ENCODE measurements around the gene ZNF777. TPM values are rescaled to one million over a fixed set of nuclear protein-coding genes. Genes with fewer than 3 reads are reported as not detected.

ZNF777 gene
- total RNA-seq, 1 experiment from 2014 or later = 15.6 TPM

DNA sequence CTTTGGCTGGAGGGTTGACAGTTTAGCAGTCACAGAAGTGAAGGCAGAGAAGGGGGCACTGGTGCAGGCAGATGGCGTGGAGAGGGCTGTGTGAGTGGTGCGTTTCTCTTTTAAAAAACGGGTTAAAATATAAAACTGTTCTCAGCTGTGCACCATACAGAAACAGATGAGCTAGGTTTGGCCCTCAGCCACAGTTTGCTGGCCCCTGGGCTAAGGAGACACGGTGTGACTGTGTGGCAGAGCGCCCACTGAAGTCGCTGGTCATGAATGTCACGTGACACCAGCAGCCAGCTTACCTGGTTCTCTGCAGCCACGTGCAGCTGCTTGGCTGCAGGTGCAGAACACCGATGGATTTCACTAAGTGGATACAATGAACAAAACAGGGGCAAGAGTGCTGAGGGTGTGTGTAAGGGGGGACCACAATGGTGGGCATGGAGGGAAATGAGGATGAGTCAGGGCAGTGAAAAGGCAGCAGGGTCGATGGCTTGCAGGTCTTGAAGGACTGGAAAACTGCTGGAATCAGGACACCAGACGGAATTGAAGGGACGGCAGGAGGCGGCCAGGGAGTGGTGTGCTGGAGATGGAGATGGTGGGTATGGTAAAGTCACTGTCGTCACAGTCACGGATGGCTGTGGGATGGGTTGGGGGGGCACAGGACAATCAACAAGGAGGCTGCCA lies 29.4 kb upstream of the ZNF777 start:
- peaks cover 3% of the 10 kb centered on the region for H4K20me1 ChIP-seq (ENCODE audit: control insufficient read depth, insufficient read depth, insufficient read length)
- H3K4ac ChIP-seq (ENCODE audit: low read depth, low read length) = no peak overlapping the region
- H3K9me3 ChIP-seq (ENCODE audit: control insufficient read depth, low read depth, low read length) = no peaks in the 10 kb centered on the region
- H2BK120ac ChIP-seq (ENCODE audit: low read depth, low read length, poor library complexity, severe bottlenecking) = no peak overlapping the region
- Mint-ChIP-seq H3K4me1 (peaks cover 0 to 3% of the 10 kb centered on the region in 2 experiments; a peak in 1 of 4 replicates), H3K27ac (no peak overlapping the region; a peak in 2 of 7 replicates), H3K36me3 (ENCODE audit: insufficient read depth in 1 of 3, low read depth in 3 of 3) (peaks cover 52 to 86% (median 79%) of the 10 kb centered on the region in 3 experiments; a peak in 6 of 7 replicates), H3K4me3 (no peak overlapping the region), H3K9me3 (no peaks in the 10 kb centered on the region), H3K27me3 (ENCODE audit: low read depth) (no peaks in the 10 kb centered on the region)
- no peak overlapping the region for H3K18ac ChIP-seq (ENCODE audit: insufficient read length, low read depth, low read length)
- H2BK5ac ChIP-seq (ENCODE audit: insufficient read length, low read length) = no peak overlapping the region
- no peak overlapping the region for H4K5ac ChIP-seq (ENCODE audit: insufficient read length, low read depth, low read length)
- H2BK15ac ChIP-seq (ENCODE audit: low read depth, low read length) = no peak overlapping the region
- no peaks in the 10 kb centered on the region for H3K27me3 ChIP-seq (ENCODE audit: insufficient read depth, low read length)
- no peak overlapping the region for H2BK20ac ChIP-seq (ENCODE audit: low read depth, low read length, poor library complexity, severe bottlenecking)
- H2BK12ac ChIP-seq (ENCODE audit: insufficient read length, low read depth, low read length) = no peak overlapping the region
- TF ChIP-seq, protein P1, sequence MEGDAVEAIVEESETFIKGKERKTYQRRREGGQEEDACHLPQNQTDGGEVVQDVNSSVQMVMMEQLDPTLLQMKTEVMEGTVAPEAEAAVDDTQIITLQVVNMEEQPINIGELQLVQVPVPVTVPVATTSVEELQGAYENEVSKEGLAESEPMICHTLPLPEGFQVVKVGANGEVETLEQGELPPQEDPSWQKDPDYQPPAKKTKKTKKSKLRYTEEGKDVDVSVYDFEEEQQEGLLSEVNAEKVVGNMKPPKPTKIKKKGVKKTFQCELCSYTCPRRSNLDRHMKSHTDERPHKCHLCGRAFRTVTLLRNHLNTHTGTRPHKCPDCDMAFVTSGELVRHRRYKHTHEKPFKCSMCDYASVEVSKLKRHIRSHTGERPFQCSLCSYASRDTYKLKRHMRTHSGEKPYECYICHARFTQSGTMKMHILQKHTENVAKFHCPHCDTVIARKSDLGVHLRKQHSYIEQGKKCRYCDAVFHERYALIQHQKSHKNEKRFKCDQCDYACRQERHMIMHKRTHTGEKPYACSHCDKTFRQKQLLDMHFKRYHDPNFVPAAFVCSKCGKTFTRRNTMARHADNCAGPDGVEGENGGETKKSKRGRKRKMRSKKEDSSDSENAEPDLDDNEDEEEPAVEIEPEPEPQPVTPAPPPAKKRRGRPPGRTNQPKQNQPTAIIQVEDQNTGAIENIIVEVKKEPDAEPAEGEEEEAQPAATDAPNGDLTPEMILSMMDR (conservative IDR thresholded peaks at IDR 0.05) = no peak
- no peak overlapping the region for H2AK5ac ChIP-seq (ENCODE audit: insufficient read length, low read length)
- no peak overlapping the region for H3K9ac ChIP-seq (ENCODE audit: extremely low read depth, insufficient read length, low read length)
- WGBS (ENCODE audit: extremely low coverage, insufficient read length, low lambda C conversion rate) = no CpG with 5 or more reads among the region's 15 CpGs
- peaks cover 2% of the 10 kb centered on the region for H3K79me1 ChIP-seq (ENCODE audit: insufficient read depth, low read depth, low read length, poor library complexity, severe bottlenecking)
- no peaks in the 10 kb centered on the region for H3K4me1 ChIP-seq (ENCODE audit: insufficient read depth, low read length)
- H3K27ac ChIP-seq (ENCODE audit: insufficient read length, low read depth, low read length) = no peak overlapping the region
- H3K23ac ChIP-seq (ENCODE audit: insufficient read length, low read depth, low read length) = no peak overlapping the region
- no peak overlapping the region for H4K91ac ChIP-seq (ENCODE audit: insufficient read length, low read depth, low read length)
- no peak overlapping the region for H3K4me2 ChIP-seq (ENCODE audit: insufficient read depth, insufficient read length, low read length)
- H2AFZ ChIP-seq (ENCODE audit: low read length) = no peak overlapping the region
- no peaks in the 10 kb centered on the region for H3K23me2 ChIP-seq (ENCODE audit: insufficient read length, low read depth, low read length, poor library complexity, severe bottlenecking)
- H3K79me2 ChIP-seq (ENCODE audit: insufficient read depth, low read length) = 0 out of 2 replicates have a peak, but pooled peaks cover under 1% of the 10 kb centered on the region
- no peak for DNase-seq
- H3K56ac ChIP-seq (ENCODE audit: insufficient read length, low read depth, low read length) = no peak overlapping the region
- no peak overlapping the region for H4K8ac ChIP-seq (replicated peaks; ENCODE audit: insufficient read length, low read depth, low read length)
- H3K14ac ChIP-seq (ENCODE audit: insufficient read depth, low read length) = no peak overlapping the region
- H3T11ph ChIP-seq (ENCODE audit: low read length) = no peak overlapping the region

Measured in H9 (cell line).